Subcutaneous adipose tissue (tissue), 4 donors: Measurements from ENCODE around the gene DOLK. TPM values are rescaled to one million over a fixed set of nuclear protein-coding genes. Genes with fewer than 3 reads are reported as not detected.

ENCODE experiments used
- CTCF ChIP-seq: fragments of 450-650 bp; IDR thresholded peaks from one replicate; pipeline ENCODE4 v1.5.1; 2016; ENCODE audit warnings: low read depth, mild to moderate bottlenecking, control low read depth, antibody characterized with exemption, moderate library complexity
- total RNA-seq, 4 donors: library from RNA; depleted of rRNA; stranded (reverse); fragments of >200 nt; gene quantifications; one replicate each; pipeline ENCODE4 v1.1.0, GENCODE V29; 2016

DOLK gene
- total RNA-seq, 4 donors from 2014 or later = 10.4 to 16.6 (median 11.5) TPM

- TF ChIP-seq CTCF = no peak
These were observed 18.8 kb downstream of the DOLK start for GRCh38 chr9:128928624-128929023.

- TF ChIP-seq CTCF = no peak
These were observed 19.5 kb downstream of the DOLK start for GRCh38 chr9:128927731-128928411.

- no peak for TF ChIP-seq CTCF
These were observed 23.9 kb downstream of the DOLK start for GRCh38 chr9:128923493-128923883.

- TF ChIP-seq CTCF = no peak
These were observed 25.3 kb downstream of the DOLK start for GRCh38 chr9:128921881-128922763.

- TF ChIP-seq CTCF = no peak
These were observed 26.9 kb downstream of the DOLK start, which contains the start of gene PHYHD1 for GRCh38 chr9:128920381-128921058. Gene PHYHD1 (plus strand): TSS chr9:128920982. CDS start chr9:128922324, 1,342 bp downstream.

GRCh38 chr9:128919402-128920089 lies 27.9 kb downstream of the DOLK start:
- TF ChIP-seq CTCF = no peak
